Esophagus squamous epithelium (tissue), 4 donors: ENCODE data around the gene SIX3.

Experiments
- POLR2A ChIP-seq, 4 donors: fragments of 450-650 bp; IDR thresholded peaks; one replicate each; pipeline ENCODE4 v1.6.1; 2017; ENCODE audit warnings: antibody characterized with exemption in 4 of 4, mild to moderate bottlenecking in 4 of 4, moderate library complexity in 3 of 4
- TF ChIP-seq, protein P1 (sequence below), 6 experiments: fragments of 450-650 bp in 4 of 6; fragments of 200-600 bp in 2 of 6; sonication (generic) in 2 of 6; IDR thresholded peaks; one replicate each; pipeline ENCODE4 v1.5.1; 2016 to 2019; ENCODE audit warnings: antibody characterized with exemption in 6 of 6, mild to moderate bottlenecking in 4 of 6, moderate library complexity in 4 of 6

GRCh38 chr2:44944952-44945612, 3.6 kb downstream of the SIX3 start:
- TF ChIP-seq, protein P1, sequence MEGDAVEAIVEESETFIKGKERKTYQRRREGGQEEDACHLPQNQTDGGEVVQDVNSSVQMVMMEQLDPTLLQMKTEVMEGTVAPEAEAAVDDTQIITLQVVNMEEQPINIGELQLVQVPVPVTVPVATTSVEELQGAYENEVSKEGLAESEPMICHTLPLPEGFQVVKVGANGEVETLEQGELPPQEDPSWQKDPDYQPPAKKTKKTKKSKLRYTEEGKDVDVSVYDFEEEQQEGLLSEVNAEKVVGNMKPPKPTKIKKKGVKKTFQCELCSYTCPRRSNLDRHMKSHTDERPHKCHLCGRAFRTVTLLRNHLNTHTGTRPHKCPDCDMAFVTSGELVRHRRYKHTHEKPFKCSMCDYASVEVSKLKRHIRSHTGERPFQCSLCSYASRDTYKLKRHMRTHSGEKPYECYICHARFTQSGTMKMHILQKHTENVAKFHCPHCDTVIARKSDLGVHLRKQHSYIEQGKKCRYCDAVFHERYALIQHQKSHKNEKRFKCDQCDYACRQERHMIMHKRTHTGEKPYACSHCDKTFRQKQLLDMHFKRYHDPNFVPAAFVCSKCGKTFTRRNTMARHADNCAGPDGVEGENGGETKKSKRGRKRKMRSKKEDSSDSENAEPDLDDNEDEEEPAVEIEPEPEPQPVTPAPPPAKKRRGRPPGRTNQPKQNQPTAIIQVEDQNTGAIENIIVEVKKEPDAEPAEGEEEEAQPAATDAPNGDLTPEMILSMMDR (IDR thresholded peaks at IDR 0.05), result no peak
- TF ChIP-seq POLR2A (IDR thresholded peaks at IDR 0.05), result no peak
